Endothelial cell of umbilical vein (primary cell): ENCODE measurements around the gene GRPR. TPM values are rescaled to one million over a fixed set of nuclear protein-coding genes. Genes with fewer than 3 reads are reported as not detected.
"Not testable (repeated sequence)": the region's sequence is repeated elsewhere in the genome, so short reads cannot be mapped to it uniquely, and the experiment has no call there.

Source experiments
- BruUV-seq: library from RNA; stranded (reverse); fragments of 400-500 nt; replicated peaks from 2 replicates; lab custom pipeline; 2021; lab: Mats Ljungman, UMichigan
- CTCF ChIA-PET: fragments of 300-600, 350-600 bp; sonication (Branson Sonifier 250); formaldehyde crosslinking; loops from one replicate; lab custom pipeline; 2021; ENCODE audit warnings: antibody characterized with exemption, inconsistent platforms; lab: Charles Lee
- POLR2A ChIA-PET: fragments of 300-600, 350-600 bp; sonication (Branson Sonifier 250); formaldehyde crosslinking; loops from one replicate; lab custom pipeline; 2021; ENCODE audit warnings: antibody characterized with exemption, inconsistent platforms; lab: Charles Lee
- DNase-seq: peaks from one replicate; pipeline ENCODE4 v3.0.0-alpha.2; 2011; ENCODE audit warnings: low read depth, low spot score
- FAIRE-seq: peaks from 2 replicates; lab custom pipeline; 2011; peaks lifted over from hg19 to GRCh38; lab: Jason Lieb, UNC
- H2AFZ ChIP-seq: 2 replicates; pipeline ENCODE4 v1.6.0; 2012; ENCODE audit warnings: low read depth, low read length, control low read depth, inconsistent platforms
- H3K27ac ChIP-seq: 2 replicates; pipeline ENCODE4 v1.5.1; 2011; ENCODE audit warnings: low read depth, mild to moderate bottlenecking, control low read depth, low read length, moderate library complexity; ENCODE audit not compliant: insufficient read depth
- H3K27me3 ChIP-seq, 2 experiments: 2 replicates each; pipeline versions ENCODE4 v1.6.0 to v1.6.1; 2011; ENCODE audit warnings: low read length in 2 of 2, mixed read lengths in 1 of 2; ENCODE audit not compliant: control insufficient read depth in 2 of 2, insufficient read depth in 2 of 2
- H3K36me3 ChIP-seq, 2 experiments: 2 replicates in 1 of 2; 3 replicates in 1 of 2; pipeline ENCODE4 v1.5.1; 2011; ENCODE audit warnings: low read length in 2 of 2, mild to moderate bottlenecking in 1 of 2, moderate library complexity in 1 of 2; ENCODE audit not compliant: control insufficient read depth in 2 of 2, insufficient read depth in 2 of 2; ENCODE audit errors: extremely low read depth in 1 of 2
- H3K4me1 ChIP-seq: 3 replicates; pipeline ENCODE4 v1.5.1; 2011; ENCODE audit warnings: mild to moderate bottlenecking, low read length; ENCODE audit not compliant: control insufficient read depth, insufficient read depth; ENCODE audit errors: extremely low read depth
- H3K4me2 ChIP-seq: 2 replicates; pipeline ENCODE4 v1.6.1; 2011; ENCODE audit warnings: low read length, control low read depth, mixed read lengths; ENCODE audit not compliant: insufficient read depth
- H3K4me3 ChIP-seq, 3 experiments: fragments of 200-600 bp in 1 of 3; sonication (generic), shearing (Covaris generic) in 1 of 3; replicated peaks in 1 of 3; 2 replicates each; pipeline ENCODE4 v1.5.1; 2011 to 2016; ENCODE audit warnings: control low read depth in 3 of 3, low read length in 3 of 3, mild to moderate bottlenecking in 2 of 3, inconsistent platforms in 1 of 3, low read depth in 1 of 3, moderate library complexity in 1 of 3; ENCODE audit not compliant: insufficient read depth in 1 of 3
- H3K79me2 ChIP-seq: 2 replicates; pipeline ENCODE4 v1.6.0; 2012; ENCODE audit warnings: low read length, inconsistent platforms; ENCODE audit not compliant: control insufficient read depth, insufficient read depth
- H3K9ac ChIP-seq: replicated peaks from 2 replicates; pipeline ENCODE3; 2011; ENCODE audit warnings: low read length, control low read depth; ENCODE audit not compliant: insufficient read depth; ENCODE audit errors: extremely low read depth
- H3K9me1 ChIP-seq: replicated peaks from 3 replicates; pipeline ENCODE4 v1.6.0; 2011; ENCODE audit warnings: mild to moderate bottlenecking, low read length; ENCODE audit not compliant: control insufficient read depth, insufficient read depth; ENCODE audit errors: extremely low read depth
- H3K9me3 ChIP-seq: replicated peaks from 2 replicates; pipeline ENCODE4 v1.5.1; 2012; ENCODE audit warnings: low read length, inconsistent platforms; ENCODE audit not compliant: control insufficient read depth, insufficient read depth
- H4K20me1 ChIP-seq: replicated peaks from 2 replicates; pipeline ENCODE3; 2011; ENCODE audit warnings: mild to moderate bottlenecking, low read length; ENCODE audit not compliant: control insufficient read depth, insufficient read depth; ENCODE audit errors: extremely low read depth
- CTCF ChIP-seq, 2 donors: IDR thresholded peaks; 1 replicate in 1 of 2; 2 replicates in 1 of 2; pipeline ENCODE4 v1.5.1; 2011; ENCODE audit warnings: low read length in 2 of 2, mild to moderate bottlenecking in 2 of 2, moderate library complexity in 2 of 2, control low read depth in 1 of 2, inconsistent platforms in 1 of 2, low read depth in 1 of 2; ENCODE audit not compliant: insufficient read depth in 1 of 2; ENCODE audit errors: extremely low read depth in 1 of 2
- EZH2 ChIP-seq: IDR thresholded peaks from 2 replicates; pipeline ENCODE4 v1.6.1; 2012; ENCODE audit warnings: borderline replicate concordance, low read depth, mild to moderate bottlenecking, moderate library complexity, low read length, inconsistent platforms; ENCODE audit not compliant: severe bottlenecking
- FOS ChIP-seq: IDR thresholded peaks from 2 replicates; pipeline ENCODE4 v1.6.1; 2011; ENCODE audit warnings: mild to moderate bottlenecking, low read length, moderate library complexity, borderline replicate concordance; ENCODE audit not compliant: insufficient read depth
- GATA2 ChIP-seq: IDR thresholded peaks from 2 replicates; pipeline ENCODE4 v1.7.0; 2011; ENCODE audit warnings: low read depth, mild to moderate bottlenecking, moderate library complexity, mixed read lengths, low read length; ENCODE audit not compliant: insufficient read length, insufficient read depth
- JUN ChIP-seq: IDR thresholded peaks from 2 replicates; pipeline ENCODE4 v1.6.1; 2011; ENCODE audit warnings: borderline replicate concordance, low read depth; ENCODE audit not compliant: insufficient read length, insufficient read depth
- MAX ChIP-seq: IDR thresholded peaks from 2 replicates; pipeline ENCODE4 v1.6.1; 2011; ENCODE audit not compliant: insufficient read depth, insufficient read length
- MYC ChIP-seq: IDR thresholded peaks from one replicate; pipeline ENCODE4 v1.6.1; 2011; ENCODE audit warnings: mild to moderate bottlenecking, low read depth, low read length
- POLR2A ChIP-seq: IDR thresholded peaks from 2 replicates; pipeline ENCODE4 v1.6.1; 2012; ENCODE audit warnings: low read depth, mild to moderate bottlenecking, control low read depth, low read length
- POLR2AphosphoS5 ChIP-seq: IDR thresholded peaks from 2 replicates; pipeline ENCODE4 v1.6.1; 2012; ENCODE audit warnings: low read depth, mild to moderate bottlenecking, control low read depth, low read length, moderate library complexity; ENCODE audit not compliant: insufficient read depth
- dilution Hi-C: fragments of 300-500 bp; cut with MboI; formaldehyde crosslinking; loops from one replicate; pipeline ENCODE4 v1.15.0; 2019; ENCODE audit warnings: low sequenced_read_pairs; ENCODE audit not compliant: extremely low pct_ligation_motif_present
- intact Hi-C: fragments of 100-400 bp; cut with micrococcal nuclease; formaldehyde crosslinking; loops from one replicate; pipeline ENCODE4 v1.10.0; 2022
- polyA plus RNA-seq, 4 experiments: library from polyadenylated mRNA; depleted of rRNA in 3 of 4; stranded (reverse) in 3 of 4; unstranded in 1 of 4; fragments of >200 nt; gene quantifications; 2 replicates each; pipeline versions ENCODE4 v1.2.1 to v1.2.3, GENCODE V29; 2011 to 2012; ENCODE audit warnings: missing spikeins in 1 of 4
- total RNA-seq: library from RNA; stranded (reverse); gene quantifications from 2 replicates; pipeline ENCODE4 v1.2.3, GENCODE V29; 2021

Gene GRPR
- total and polyA plus RNA-seq, 2 donors (not counting 3 experiments of a cell fraction or from before 2014, with no cell fraction given), result 0.11 TPM; not detected in 1

GRCh38 chrX:16177260-16177659, 53.9 kb downstream of the GRPR start:
- TF ChIP-seq FOS (no peak), GATA2 (no peak), MYC (no peak), POLR2A (no peak), EZH2 (no peak), CTCF (IDR thresholded peaks at IDR 0.05; ENCODE audit: extremely low read depth in 1 of 2, insufficient read depth in 1 of 2, low read depth in 1 of 2, low read length in 2 of 2) (no peak), JUN (no peak), MAX (no peak), POLR2AphosphoS5 (no peak)
- Histone ChIP-seq H3K4me1 (no peaks in the 10 kb centered on the region), H3K36me3 (no peaks in the 10 kb centered on the region), H3K9me1 (no peaks in the 10 kb centered on the region), H3K4me3 (no peak overlapping the region), H3K27me3 (peaks cover 0 to 2% of the 10 kb centered on the region in 2 experiments), H3K27ac (no peak overlapping the region), H3K79me2 (no peaks in the 10 kb centered on the region), H3K4me2 (no peak overlapping the region), H3K9me3 (no peaks in the 10 kb centered on the region), H3K9ac (no peak overlapping the region), H2AFZ (no peak overlapping the region), H4K20me1 (no peaks in the 10 kb centered on the region)
- ChIA-PET CTCF (no interaction called here), POLR2A (no interaction called here)
- intact Hi-C loops (loop anchor here (5.0 kb wide), 1 partner anchor 35 kb away; no protein-coding TSS in a partner anchor), dilution Hi-C loops (no loop called here)
- FAIRE-seq (no peak), DNase-seq (no peak)
- no TSS peak for BruUV-seq

- H3K27me3 ChIP-seq, H2AFZ ChIP-seq, H4K20me1 ChIP-seq, H3K9me1 ChIP-seq, H3K4me2 ChIP-seq, FAIRE-seq, H3K79me2 ChIP-seq, H3K27ac ChIP-seq, H3K4me3 ChIP-seq, DNase-seq, dilution Hi-C loops, H3K36me3 ChIP-seq, CTCF ChIA-PET, H3K9me3 ChIP-seq, H3K9ac ChIP-seq, POLR2A ChIA-PET, BruUV-seq: not testable (repeated sequence)
- H3K4me1 ChIP-seq, result peaks cover 29% of the 10 kb centered on the region
- intact Hi-C loops, result loop anchor here (10.0 kb wide), 1 partner anchor 481 kb away; no protein-coding TSS in a partner anchor
Measured at GRCh38 chrX:16183843-16184242, 60.5 kb downstream of the GRPR start.
